Left lung (tissue), 10 donors: ENCODE measurements around the gene FANCM. TPM values are rescaled to one million over a fixed set of nuclear protein-coding genes. Genes with fewer than 3 reads are reported as not detected.

Source experiments
- ATAC-seq: fragments of 200-7000 bp; cut with Tn5 transposase; one replicate; pipeline ENCODE4 v1.9.1; 2020; ENCODE audit warnings: moderate library complexity
- DNase-seq, 4 donors: peaks; one replicate each; pipeline ENCODE4 v3.0.0-alpha.2; 2013 to 2020
- H3K27ac ChIP-seq, 2 donors: fragments of 200-600 bp; sonication (generic) in 1 of 2; one replicate each; pipeline versions ENCODE4 v1.5.0 to v1.8.0; 2020 to 2021
- H3K27me3 ChIP-seq, 2 donors: fragments of 200-600 bp; sonication (generic) in 1 of 2; one replicate each; pipeline versions ENCODE4 v1.5.0 to v1.8.0; 2020 to 2021
- H3K36me3 ChIP-seq, 2 donors: fragments of 200-600 bp; sonication (generic) in 1 of 2; one replicate each; pipeline versions ENCODE4 v1.5.0 to v1.8.0; 2020 to 2021
- H3K4me1 ChIP-seq, 2 donors: fragments of 200-600 bp; one replicate each; pipeline ENCODE4 v1.8.0; 2021
- H3K4me3 ChIP-seq, 2 donors: fragments of 200-600 bp; sonication (generic) in 1 of 2; one replicate each; pipeline versions ENCODE4 v1.5.0 to v1.8.0; 2020 to 2021; ENCODE audit warnings: mild to moderate bottlenecking in 1 of 2
- H3K9me3 ChIP-seq, 2 donors: fragments of 200-600 bp; sonication (generic) in 1 of 2; one replicate each; pipeline versions ENCODE4 v1.5.0 to v1.8.0; 2020 to 2021
- intact Hi-C, 2 donors: fragments of 100-400 bp; cut with DNase I; formaldehyde crosslinking; loops; one replicate each; pipeline versions ENCODE4 v1.11.2 to v1.14.2; 2022
- polyA plus RNA-seq, 6 donors: library from polyadenylated mRNA; unstranded; fragments of 120-200 nt; gene quantifications; one replicate each; pipeline ENCODE4 v1.2.1, GENCODE V29; 2013; ENCODE audit not compliant: insufficient read length in 6 of 6
- total RNA-seq, 2 donors: library from RNA; stranded (reverse); fragmentation: NEBNext Ultra II Directional; extraction: Animal tissue kit (Norgen Biotek cat#: 25700); gene quantifications; one replicate each; pipeline ENCODE4 v1.2.1, GENCODE V29; 2021
- TF ChIP-seq, protein P1 (sequence below), 2 donors: fragments of 200-600 bp; sonication (generic) in 1 of 2; IDR thresholded peaks; one replicate each; pipeline versions ENCODE4 v1.5.0 to v1.8.0; 2021; ENCODE audit warnings: antibody characterized with exemption in 2 of 2
- donor health status: DM: no; HTN: yes; CAD: no.
- donor health status: DM: no; HTN: no; CAD: no.

FANCM gene
- total and polyA plus RNA-seq, 8 donors, result 6.0 to 19.1 (median 14.5) TPM

DNA sequence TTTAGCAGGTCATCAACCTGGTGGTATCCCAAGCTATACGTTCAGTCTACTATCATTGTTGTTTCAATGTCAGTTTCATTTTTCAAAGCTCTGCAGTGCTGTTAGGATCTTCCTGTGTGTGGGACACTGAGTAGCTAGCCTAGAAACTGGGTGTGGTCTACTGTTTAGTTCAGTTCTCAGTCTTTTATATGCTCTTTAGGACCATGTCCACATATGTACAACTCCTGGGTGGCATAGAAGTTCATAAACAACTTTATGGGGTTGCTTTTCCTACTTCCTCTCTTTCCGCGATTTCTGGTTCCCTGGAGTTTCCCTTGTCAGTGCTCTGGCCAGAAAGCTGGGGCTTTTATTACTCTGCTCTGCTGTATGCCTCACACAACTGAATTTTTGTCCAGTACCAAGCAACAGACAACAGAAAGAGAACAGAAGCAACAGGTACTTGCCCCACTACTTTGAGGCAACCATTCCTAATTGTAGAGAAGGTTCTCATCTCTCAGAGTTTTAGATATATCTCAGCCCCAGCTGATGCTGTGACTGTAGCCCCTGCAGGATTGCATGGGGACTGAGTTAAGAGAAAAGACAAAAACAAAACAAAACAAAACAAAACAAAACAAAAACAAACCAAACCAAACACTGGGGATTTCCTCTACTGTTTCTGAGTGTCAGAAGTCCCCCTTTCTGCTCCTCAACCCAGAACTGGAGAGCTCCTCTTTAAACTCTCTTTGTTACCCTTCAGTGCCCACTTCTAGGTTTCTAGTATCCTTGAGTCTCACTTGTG, 86.9 kb downstream of the FANCM start:
- H3K4me1 ChIP-seq, result no peaks in the 10 kb centered on the region
- H3K36me3 ChIP-seq, result peaks cover 0 to 68% of the 10 kb centered on the region in 2 donors
- no peaks in the 10 kb centered on the region for H3K9me3 ChIP-seq
- ATAC-seq (peak; percentile 27), DNase-seq (no peak)
- no peak overlapping the region for H3K4me3 ChIP-seq
- no peaks in the 10 kb centered on the region for H3K27me3 ChIP-seq
- TF ChIP-seq, protein P1, sequence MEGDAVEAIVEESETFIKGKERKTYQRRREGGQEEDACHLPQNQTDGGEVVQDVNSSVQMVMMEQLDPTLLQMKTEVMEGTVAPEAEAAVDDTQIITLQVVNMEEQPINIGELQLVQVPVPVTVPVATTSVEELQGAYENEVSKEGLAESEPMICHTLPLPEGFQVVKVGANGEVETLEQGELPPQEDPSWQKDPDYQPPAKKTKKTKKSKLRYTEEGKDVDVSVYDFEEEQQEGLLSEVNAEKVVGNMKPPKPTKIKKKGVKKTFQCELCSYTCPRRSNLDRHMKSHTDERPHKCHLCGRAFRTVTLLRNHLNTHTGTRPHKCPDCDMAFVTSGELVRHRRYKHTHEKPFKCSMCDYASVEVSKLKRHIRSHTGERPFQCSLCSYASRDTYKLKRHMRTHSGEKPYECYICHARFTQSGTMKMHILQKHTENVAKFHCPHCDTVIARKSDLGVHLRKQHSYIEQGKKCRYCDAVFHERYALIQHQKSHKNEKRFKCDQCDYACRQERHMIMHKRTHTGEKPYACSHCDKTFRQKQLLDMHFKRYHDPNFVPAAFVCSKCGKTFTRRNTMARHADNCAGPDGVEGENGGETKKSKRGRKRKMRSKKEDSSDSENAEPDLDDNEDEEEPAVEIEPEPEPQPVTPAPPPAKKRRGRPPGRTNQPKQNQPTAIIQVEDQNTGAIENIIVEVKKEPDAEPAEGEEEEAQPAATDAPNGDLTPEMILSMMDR (IDR thresholded peaks at IDR 0.05), result no peak
- intact Hi-C loops, result no loop called here
- no peak overlapping the region for H3K27ac ChIP-seq

DNA sequence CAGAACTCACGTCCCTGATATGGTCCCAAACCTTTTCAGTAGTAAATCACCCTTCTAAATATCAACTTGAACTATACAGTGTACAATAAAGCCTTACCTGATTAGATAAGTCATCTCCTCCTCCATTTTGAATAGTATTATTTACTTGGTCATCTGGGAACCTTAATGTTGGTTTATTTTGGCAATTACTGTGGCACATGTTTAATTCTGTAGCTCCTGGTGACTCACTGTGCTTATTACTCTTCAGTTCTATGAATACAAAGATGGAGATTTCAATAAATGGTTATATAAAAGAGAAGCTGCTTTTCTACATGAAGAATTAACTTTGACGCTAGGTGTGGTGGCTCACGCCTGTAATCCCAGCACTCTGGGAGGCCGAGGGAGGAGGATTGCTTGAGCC, 91.8 kb downstream of the FANCM start:
- H3K4me1 ChIP-seq, result no peaks in the 10 kb centered on the region
- no peak overlapping the region for H3K4me3 ChIP-seq
- no peaks in the 10 kb centered on the region for H3K27me3 ChIP-seq
- no peak for ATAC-seq
- TF ChIP-seq, protein P1 (IDR thresholded peaks at IDR 0.05), result no peak
- intact Hi-C loops, result no loop called here
- H3K9me3 ChIP-seq, result no peaks in the 10 kb centered on the region
- DNase-seq, result no peak
- H3K27ac ChIP-seq, result no peak overlapping the region
- H3K36me3 ChIP-seq, result peaks cover 0 to 90% of the 10 kb centered on the region in 2 donors

DNA sequence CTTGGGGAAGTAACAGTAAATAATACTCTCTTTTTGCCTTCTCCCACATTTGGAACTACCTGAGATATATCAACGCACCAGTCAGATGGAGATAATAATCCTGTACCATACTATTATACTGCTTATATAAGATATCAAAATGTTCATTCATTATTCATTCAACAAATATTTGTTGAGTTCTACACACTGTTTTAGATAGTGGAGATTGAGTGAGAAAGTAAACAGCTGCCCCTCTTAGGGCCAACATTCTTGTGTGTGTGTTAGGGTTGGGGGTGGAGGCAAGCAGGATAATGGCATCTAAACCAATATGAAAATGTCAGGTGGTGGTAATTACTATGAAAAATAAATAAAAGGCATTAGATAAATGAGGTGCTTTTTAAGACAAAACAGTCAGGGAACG, 103.3 kb downstream of the FANCM start:
- H3K4me1 ChIP-seq, result peaks cover 0 to 4% of the 10 kb centered on the region in 2 donors
- no peak overlapping the region for H3K4me3 ChIP-seq
- intact Hi-C loops, result no loop called here
- DNase-seq, result no peak
- H3K27me3 ChIP-seq, result no peaks in the 10 kb centered on the region
- H3K36me3 ChIP-seq, result peaks cover 0 to 27% of the 10 kb centered on the region in 2 donors
- no peaks in the 10 kb centered on the region for H3K9me3 ChIP-seq
- TF ChIP-seq, protein P1 (IDR thresholded peaks at IDR 0.05), result no peak
- no peak for ATAC-seq
- H3K27ac ChIP-seq, result no peak overlapping the region

DNA sequence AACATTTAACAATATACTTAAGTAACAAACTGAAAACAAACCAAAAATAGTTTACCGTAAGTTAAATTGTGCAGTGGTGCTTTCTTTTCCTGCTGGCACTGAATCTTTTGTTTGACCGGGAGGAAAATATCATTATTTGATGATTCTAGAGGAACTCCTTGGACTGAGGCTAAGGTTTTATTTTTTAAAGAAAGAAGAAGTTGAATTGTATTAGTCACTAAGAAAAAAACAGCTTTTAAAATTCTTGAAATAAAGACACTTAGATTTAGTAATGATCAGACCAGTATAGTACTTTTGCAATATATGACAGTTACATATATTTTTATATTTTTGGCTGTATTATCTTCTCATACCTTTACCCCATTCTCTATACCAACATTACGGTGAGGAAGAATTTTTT, 107.0 kb downstream of the FANCM start:
- peaks cover 0 to 27% of the 10 kb centered on the region in 2 donors for H3K4me1 ChIP-seq
- peaks cover 0 to 7% of the 10 kb centered on the region in 2 donors for H3K36me3 ChIP-seq
- no peaks in the 10 kb centered on the region for H3K27me3 ChIP-seq
- no peak overlapping the region for H3K4me3 ChIP-seq
- no peak for DNase-seq
- no peak for ATAC-seq
- TF ChIP-seq, protein P1 (IDR thresholded peaks at IDR 0.05), result no peak
- H3K27ac ChIP-seq, result peak overlapping the region; percentile 43 to 53
- intact Hi-C loops, result no loop called here
- no peaks in the 10 kb centered on the region for H3K9me3 ChIP-seq

DNA sequence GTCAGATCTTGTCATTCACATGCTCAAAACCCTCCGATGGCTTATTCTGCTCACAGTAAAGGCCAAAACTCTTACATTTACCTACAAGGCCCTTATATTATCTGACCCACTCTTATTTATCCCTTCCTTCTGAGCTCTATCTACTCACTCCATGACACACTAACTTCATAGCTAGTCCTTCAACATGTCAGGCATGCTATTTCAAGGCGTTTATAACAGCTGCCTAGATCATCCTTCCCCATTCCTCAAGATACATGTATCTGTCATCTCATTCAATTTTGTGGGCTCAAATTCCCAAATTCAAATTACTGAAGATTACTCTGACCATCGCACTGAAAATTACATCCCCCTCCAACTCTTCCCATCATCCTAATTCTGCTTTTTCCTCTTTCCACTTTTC, 110.4 kb downstream of the FANCM start:
- no peak overlapping the region for H3K4me3 ChIP-seq
- ATAC-seq (no peak), DNase-seq (no peak)
- H3K27ac ChIP-seq, result no peak overlapping the region
- TF ChIP-seq, protein P1 (IDR thresholded peaks at IDR 0.05), result no peak
- no peaks in the 10 kb centered on the region for H3K27me3 ChIP-seq
- no peaks in the 10 kb centered on the region for H3K36me3 ChIP-seq
- intact Hi-C loops, result no loop called here
- H3K9me3 ChIP-seq, result no peaks in the 10 kb centered on the region
- peaks cover 5 to 60% of the 10 kb centered on the region in 2 donors for H3K4me1 ChIP-seq
